Activated CD4-positive, alpha-beta T cell treated with anti-CD3 and anti-CD28 coated beads, Interleukin-2, amount 50 U/mL, for 48 hours (primary cell): ENCODE measurements around the gene TMEM9B.
"Not testable (repeated sequence)": the region's sequence is repeated elsewhere in the genome, so short reads cannot be mapped to it uniquely, and the experiment has no call there.

Source experiments
- DNase-seq, 2 experiments: peaks; one replicate each; pipeline ENCODE4 v3.0.0-alpha.2; 2020

Gene TMEM9B

GRCh38 chr11:8971924-8972316 lies 7.7 kb upstream of the TMEM9B start:
- no peak for DNase-seq

GRCh38 chr11:8971196-8971923 lies 7.1 kb upstream of the TMEM9B start:
- DNase-seq, result no peak

GRCh38 chr11:8967184-8967583 lies 2.9 kb upstream of the TMEM9B start:
- DNase-seq, result no peak

- DNase-seq, result peak; percentile 80 to 87
Observed at GRCh38 chr11:8963569-8964323, 496 bp downstream of the TMEM9B start.

- DNase-seq, result no peak
Observed at GRCh38 chr11:8962841-8963240, 1.4 kb downstream of the TMEM9B start.

GRCh38 chr11:8961401-8961800 lies 2.8 kb downstream of the TMEM9B start:
- no peak for DNase-seq

GRCh38 chr11:8959546-8960166 lies 4.6 kb downstream of the TMEM9B start:
- DNase-seq, result no peak

- DNase-seq, result peak in 1 of 2 experiments; percentile 15
Observed at GRCh38 chr11:8956860-8957259, 7.4 kb downstream of the TMEM9B start.

- DNase-seq, result no peak
Observed at GRCh38 chr11:8948886-8949285, 15.4 kb downstream of the TMEM9B start.

- no peak for DNase-seq
Observed at GRCh38 chr11:8947230-8947943, 16.9 kb downstream of the TMEM9B start.

GRCh38 chr11:8942518-8943066 lies 21.6 kb downstream of the TMEM9B start, which contains the start of gene ASCL3:
Gene ASCL3, minus strand, starts transcription at chr11:8943016. Its CDS starts 4,855 bp downstream, at chr11:8938161.
- DNase-seq, result no peak

GRCh38 chr11:8941341-8942103 lies 22.7 kb downstream of the TMEM9B start:
- DNase-seq, result no peak

GRCh38 chr11:8937659-8938058 lies 26.6 kb downstream of the TMEM9B start:
- DNase-seq, result no peak

GRCh38 chr11:8937159-8937558 lies 27.1 kb downstream of the TMEM9B start:
- no peak for DNase-seq

- not testable (repeated sequence) for DNase-seq
Observed at GRCh38 chr11:8935789-8936188, 28.5 kb downstream of the TMEM9B start.

- no peak for DNase-seq
Observed at GRCh38 chr11:8934742-8935488, 29.3 kb downstream of the TMEM9B start.

GRCh38 chr11:8933931-8934330 lies 30.3 kb downstream of the TMEM9B start:
- no peak for DNase-seq

- no peak for DNase-seq
Observed at GRCh38 chr11:8932564-8933180, 31.6 kb downstream of the TMEM9B start, which contains the start of gene C11orf16. Gene C11orf16, minus strand, starts transcription at chr11:8932947. Its CDS starts 639 bp downstream, at chr11:8932308.

- DNase-seq, result no peak
Observed at GRCh38 chr11:8930456-8931175, 33.6 kb downstream of the TMEM9B start.
